DOHH2 (cell line): ENCODE data around the gene MRPS21.

Experiments used
- H3F3A ChIP-seq: fragments of 200-600 bp; sonication (generic), shearing (Covaris generic); 2 replicates; pipeline ENCODE4 v1.6.0; 2016; ENCODE audit warnings: antibody characterized with exemption, mild to moderate bottlenecking; ENCODE audit not compliant: control insufficient read depth, insufficient read depth
- H3K27ac ChIP-seq: fragments of 200-600 bp; sonication (generic); 2 replicates; pipeline ENCODE4 v1.5.1; 2014; ENCODE audit warnings: low read depth, mild to moderate bottlenecking, low read length, moderate library complexity
- H3K27me3 ChIP-seq: fragments of 200-600 bp; sonication (generic); 2 replicates; pipeline ENCODE4 v1.6.1; 2014; ENCODE audit warnings: mild to moderate bottlenecking, low read length, mixed read lengths; ENCODE audit not compliant: control insufficient read depth
- H3K36me3 ChIP-seq: fragments of 200-600 bp; sonication (generic); 2 replicates; pipeline ENCODE4 v1.6.1; 2014; ENCODE audit warnings: mild to moderate bottlenecking, low read length, moderate library complexity, mixed read lengths; ENCODE audit not compliant: control insufficient read depth
- H3K4me1 ChIP-seq: fragments of 200-600 bp; sonication (generic); 2 replicates; pipeline ENCODE4 v1.6.1; 2014; ENCODE audit warnings: mild to moderate bottlenecking, low read length, mixed read lengths; ENCODE audit not compliant: control insufficient read depth
- H3K4me2 ChIP-seq: fragments of 200-600 bp; sonication (generic); 2 replicates; pipeline ENCODE4 v1.6.0; 2014; ENCODE audit warnings: mild to moderate bottlenecking, low read length, moderate library complexity
- H3K4me3 ChIP-seq: fragments of 200-600 bp; sonication (generic); 2 replicates; pipeline ENCODE4 v1.5.1; 2014; ENCODE audit warnings: mild to moderate bottlenecking, low read length, mixed read lengths
- H3K79me2 ChIP-seq: fragments of 200-600 bp; sonication (generic); 2 replicates; pipeline ENCODE4 v1.6.1; 2014; ENCODE audit warnings: mild to moderate bottlenecking, low read length, mixed read lengths; ENCODE audit not compliant: control insufficient read depth
- H3K9me2 ChIP-seq: fragments of 200-600 bp; sonication (generic); replicated peaks from 2 replicates; pipeline ENCODE4 v1.6.1; 2014; ENCODE audit warnings: mild to moderate bottlenecking, low read length, mixed read lengths; ENCODE audit not compliant: control insufficient read depth
- H3K9me3 ChIP-seq: fragments of 200-600 bp; sonication (generic); 2 replicates; pipeline ENCODE4 v1.6.1; 2014; ENCODE audit warnings: antibody characterized with exemption, low read length, mixed read lengths; ENCODE audit not compliant: control insufficient read depth, insufficient read depth
- H4K20me1 ChIP-seq: fragments of 200-600 bp; sonication (generic); 2 replicates; pipeline ENCODE4 v1.6.0; 2014; ENCODE audit warnings: low read depth, mild to moderate bottlenecking, antibody characterized with exemption, low read length, moderate library complexity; ENCODE audit not compliant: control insufficient read depth, insufficient read depth
- EZH2phosphoT487 ChIP-seq: fragments of 200-600 bp; sonication (generic); IDR thresholded peaks from 2 replicates; pipeline ENCODE4 v1.6.1; 2017; ENCODE audit warnings: borderline replicate concordance, mild to moderate bottlenecking, antibody characterized with exemption, low read length, moderate library complexity, mixed read lengths
- TF ChIP-seq, protein P1 (sequence below): fragments of 200-600 bp; sonication (generic); IDR thresholded peaks from one replicate; pipeline ENCODE4 v1.5.1; 2014; ENCODE audit warnings: antibody characterized with exemption, mild to moderate bottlenecking, low read depth, low read length; ENCODE audit not compliant: poor library complexity, severe bottlenecking

MRPS21 gene

GRCh38 chr1:150293433-150294253 lies at the start of gene MRPS21:
TSS of gene MRPS21 (plus strand) at chr1:150293861. CDS start at chr1:150294367, 506 bp downstream.
- no peaks in the 10 kb centered on the region for H4K20me1 ChIP-seq
- H3K79me2 ChIP-seq: peaks cover 58% of the 10 kb centered on the region
- peak within 1 kb of the TSS; percentile 98 for H3K4me2 ChIP-seq
- H3K27ac ChIP-seq: peak within 1 kb of the TSS; percentile 71
- peaks cover 39% of the 10 kb centered on the region for H3K36me3 ChIP-seq
- H3K4me3 ChIP-seq: peak within 1 kb of the TSS; percentile 98
- H3F3A ChIP-seq: no peaks in the 10 kb centered on the region
- H3K9me3 ChIP-seq: no peaks in the 10 kb centered on the region
- TF ChIP-seq EZH2phosphoT487: no peak
- TF ChIP-seq, protein P1, sequence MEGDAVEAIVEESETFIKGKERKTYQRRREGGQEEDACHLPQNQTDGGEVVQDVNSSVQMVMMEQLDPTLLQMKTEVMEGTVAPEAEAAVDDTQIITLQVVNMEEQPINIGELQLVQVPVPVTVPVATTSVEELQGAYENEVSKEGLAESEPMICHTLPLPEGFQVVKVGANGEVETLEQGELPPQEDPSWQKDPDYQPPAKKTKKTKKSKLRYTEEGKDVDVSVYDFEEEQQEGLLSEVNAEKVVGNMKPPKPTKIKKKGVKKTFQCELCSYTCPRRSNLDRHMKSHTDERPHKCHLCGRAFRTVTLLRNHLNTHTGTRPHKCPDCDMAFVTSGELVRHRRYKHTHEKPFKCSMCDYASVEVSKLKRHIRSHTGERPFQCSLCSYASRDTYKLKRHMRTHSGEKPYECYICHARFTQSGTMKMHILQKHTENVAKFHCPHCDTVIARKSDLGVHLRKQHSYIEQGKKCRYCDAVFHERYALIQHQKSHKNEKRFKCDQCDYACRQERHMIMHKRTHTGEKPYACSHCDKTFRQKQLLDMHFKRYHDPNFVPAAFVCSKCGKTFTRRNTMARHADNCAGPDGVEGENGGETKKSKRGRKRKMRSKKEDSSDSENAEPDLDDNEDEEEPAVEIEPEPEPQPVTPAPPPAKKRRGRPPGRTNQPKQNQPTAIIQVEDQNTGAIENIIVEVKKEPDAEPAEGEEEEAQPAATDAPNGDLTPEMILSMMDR: no peak
- peaks cover 20% of the 10 kb centered on the region for H3K4me1 ChIP-seq
- H3K27me3 ChIP-seq: no peaks in the 10 kb centered on the region
- no peaks in the 10 kb centered on the region for H3K9me2 ChIP-seq

GRCh38 chr1:150249936-150250335 lies 43.7 kb upstream of the MRPS21 start:
- Histone ChIP-seq H3K27ac (no peak overlapping the region), H3F3A (no peaks in the 10 kb centered on the region), H3K4me3 (no peak overlapping the region), H3K79me2 (no peaks in the 10 kb centered on the region), H3K9me2 (no peaks in the 10 kb centered on the region), H3K27me3 (0 out of 2 replicates have a peak, but pooled peaks cover 3% of the 10 kb centered on the region), H3K4me2 (no peak overlapping the region), H4K20me1 (no peaks in the 10 kb centered on the region), H3K4me1 (peaks cover 5% of the 10 kb centered on the region), H3K36me3 (no peaks in the 10 kb centered on the region), H3K9me3 (no peaks in the 10 kb centered on the region)
- TF ChIP-seq EZH2phosphoT487: no peak
- TF ChIP-seq, protein P1: no peak

DNA sequence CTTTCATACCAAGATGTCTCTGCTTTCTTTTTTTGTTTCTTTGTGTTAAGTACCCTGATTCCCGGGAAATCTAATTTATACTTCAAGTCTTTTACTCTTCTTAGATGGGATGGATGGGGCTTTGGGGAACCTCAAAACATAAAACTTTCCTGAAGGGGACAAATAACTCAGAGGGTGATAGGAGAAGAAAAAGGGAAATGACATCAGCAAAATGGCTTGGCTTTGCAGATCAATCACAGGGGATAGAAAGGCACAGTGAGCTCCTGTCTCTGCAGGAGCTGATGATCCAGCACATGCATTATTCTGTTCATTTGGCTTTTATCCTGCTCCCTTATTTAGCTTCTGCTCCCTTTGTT lies 37.5 kb upstream of the MRPS21 start:
- H3K9me3 ChIP-seq: no peaks in the 10 kb centered on the region
- no peak overlapping the region for H3K27ac ChIP-seq
- peaks cover 42% of the 10 kb centered on the region for H3K27me3 ChIP-seq
- no peaks in the 10 kb centered on the region for H4K20me1 ChIP-seq
- H3K4me2 ChIP-seq: peak overlapping the region; percentile 70
- no peaks in the 10 kb centered on the region for H3K79me2 ChIP-seq
- H3K4me3 ChIP-seq: peak overlapping the region; percentile 55; the same call in 1 of the 2 replicates
- no peaks in the 10 kb centered on the region for H3K36me3 ChIP-seq
- no peaks in the 10 kb centered on the region for H3F3A ChIP-seq
- no peaks in the 10 kb centered on the region for H3K9me2 ChIP-seq
- TF ChIP-seq, protein P1: no peak
- no peak for TF ChIP-seq EZH2phosphoT487
- peaks cover 25% of the 10 kb centered on the region for H3K4me1 ChIP-seq
